Measurements from ENCODE around the gene ZNF536.

ZNF536 gene

DNA sequence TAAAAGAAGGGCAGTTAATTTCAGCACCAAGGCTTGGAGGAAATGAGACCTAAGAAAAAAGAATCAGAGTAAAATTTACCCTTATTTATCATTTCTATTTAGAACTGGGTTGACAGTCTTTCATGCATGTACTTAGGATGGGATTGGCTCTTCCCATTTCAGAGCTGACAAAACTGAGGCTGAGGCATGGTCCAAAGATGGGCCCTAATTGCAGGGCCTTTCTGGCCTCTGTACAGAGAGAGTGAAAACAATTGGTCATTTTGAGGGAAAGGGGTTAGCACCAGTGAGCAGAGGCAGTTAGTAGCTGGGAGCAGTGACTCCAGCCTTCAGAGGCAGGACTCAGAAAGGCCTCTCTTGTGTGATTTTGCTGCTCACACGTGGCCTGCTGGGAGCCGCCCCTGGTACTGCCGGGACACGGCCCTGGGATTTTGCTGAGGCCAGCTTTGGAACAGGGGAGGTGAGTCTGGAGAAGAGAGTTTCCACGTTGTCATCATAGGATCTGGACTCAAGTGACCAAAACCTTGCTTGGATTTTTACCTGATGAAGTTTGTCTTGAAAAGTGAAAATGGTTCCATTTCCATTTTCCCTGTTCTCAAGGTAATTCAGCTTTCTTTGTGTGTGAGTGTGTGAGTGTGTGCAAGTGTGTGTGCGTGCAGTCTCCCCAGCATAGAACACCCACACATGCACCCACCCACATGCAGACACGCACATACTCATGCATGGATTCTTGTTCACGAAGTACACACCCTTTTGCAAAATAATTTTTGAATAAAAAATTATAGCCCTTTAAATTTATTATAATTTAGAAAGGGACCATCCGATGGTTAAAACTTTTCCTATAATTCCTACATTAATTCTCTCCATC, at the start of gene ZNF536:
Gene ZNF536 (plus strand): TSS at position 425 of the 865 bp plus-strand sequence. CDS start 71,179 bp downstream, outside the sequence.
- no peak for DNase-seq

DNA sequence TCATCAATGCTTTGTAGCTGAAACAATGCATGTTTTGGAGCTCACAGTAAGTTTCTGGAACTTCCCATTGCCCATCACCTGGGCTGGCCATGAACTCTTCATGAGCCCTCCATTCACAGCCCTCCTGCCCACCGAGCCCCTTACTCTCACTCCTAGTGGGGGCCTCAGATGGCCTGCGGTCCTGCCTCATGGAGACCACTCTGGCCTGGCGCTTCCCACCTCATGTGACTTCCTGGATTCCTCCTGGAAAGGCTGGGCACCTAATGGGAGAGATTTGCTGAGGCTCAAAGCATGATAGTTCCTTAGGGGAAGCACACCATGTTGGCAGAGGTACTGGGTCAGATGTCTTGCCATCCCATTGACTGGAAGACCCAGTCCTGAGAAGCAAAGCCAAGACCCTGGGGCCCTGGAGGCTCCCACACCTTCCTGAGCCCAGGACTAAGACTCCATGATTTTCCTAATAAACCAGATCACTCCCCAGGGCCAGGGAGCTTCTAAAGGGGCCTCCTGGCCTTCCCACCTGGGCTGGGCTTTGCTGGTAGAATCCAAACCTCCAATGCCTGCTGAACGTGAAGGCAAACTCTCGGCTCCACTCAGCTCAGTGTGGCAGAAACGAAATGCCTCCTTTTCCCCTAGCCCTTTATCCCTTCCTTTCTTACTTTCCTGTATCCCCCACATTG, 49.4 kb upstream of the ZNF536 start:
- no peak for DNase-seq

DNA sequence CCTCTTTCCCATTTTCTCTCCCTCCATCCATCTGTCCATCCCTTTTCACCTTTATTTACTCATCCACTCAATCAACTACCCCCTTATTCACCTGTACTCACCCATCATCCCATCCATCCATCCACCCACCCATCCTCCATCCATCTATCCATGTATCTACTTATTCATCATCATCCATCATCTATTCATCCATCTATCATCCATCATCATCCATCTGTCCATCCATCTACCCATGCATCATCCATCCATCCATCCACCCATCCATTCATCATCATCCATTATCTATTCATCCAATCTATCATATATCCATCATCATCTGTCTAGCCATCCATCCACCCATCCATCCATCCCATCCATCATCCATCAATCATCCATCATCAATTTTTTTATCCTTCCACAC, 48.3 kb upstream of the ZNF536 start:
- DNase-seq, result no peak

- DNase-seq, result no peak
Measured at GRCh38 chr19:30324982-30325381, 47.2 kb upstream of the ZNF536 start.

DNA sequence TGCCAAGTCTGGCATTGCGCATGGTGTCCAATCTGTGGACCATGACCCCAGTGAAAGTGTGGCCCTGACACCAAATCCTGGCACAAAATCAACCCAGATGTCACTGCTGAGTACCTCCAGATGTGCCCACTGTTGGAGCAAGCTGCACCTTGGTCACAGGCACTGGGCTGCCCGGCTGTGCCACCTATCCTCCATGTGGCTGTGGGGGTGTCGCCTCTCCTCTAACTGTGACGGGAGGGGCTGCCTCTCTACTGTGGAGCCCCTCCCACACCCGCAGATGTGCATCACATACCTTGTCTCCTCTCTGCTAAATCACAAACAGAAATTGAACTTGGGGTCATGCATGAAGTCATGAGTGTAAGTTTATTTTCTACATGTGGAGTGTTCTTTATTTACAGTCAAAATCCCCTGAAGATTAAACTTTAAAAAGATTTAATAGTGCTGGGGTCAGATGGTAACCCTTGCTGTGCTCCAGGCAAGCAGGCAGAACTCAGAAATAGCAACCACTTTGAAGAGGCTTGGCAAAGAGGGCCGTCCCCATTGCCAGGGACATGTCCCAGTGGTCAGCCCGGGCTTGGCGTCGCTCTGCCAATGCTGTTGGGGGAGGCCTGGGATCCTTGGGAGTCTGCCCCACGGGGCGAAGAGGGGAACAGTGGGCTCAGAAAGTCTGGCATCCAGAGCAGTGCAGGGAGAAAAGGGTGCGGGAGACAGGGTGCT, 46.4 kb upstream of the ZNF536 start:
- DNase-seq, result no peak

- no peak for DNase-seq
Measured at GRCh38 chr19:30326393-30326710, 45.8 kb upstream of the ZNF536 start.

DNA sequence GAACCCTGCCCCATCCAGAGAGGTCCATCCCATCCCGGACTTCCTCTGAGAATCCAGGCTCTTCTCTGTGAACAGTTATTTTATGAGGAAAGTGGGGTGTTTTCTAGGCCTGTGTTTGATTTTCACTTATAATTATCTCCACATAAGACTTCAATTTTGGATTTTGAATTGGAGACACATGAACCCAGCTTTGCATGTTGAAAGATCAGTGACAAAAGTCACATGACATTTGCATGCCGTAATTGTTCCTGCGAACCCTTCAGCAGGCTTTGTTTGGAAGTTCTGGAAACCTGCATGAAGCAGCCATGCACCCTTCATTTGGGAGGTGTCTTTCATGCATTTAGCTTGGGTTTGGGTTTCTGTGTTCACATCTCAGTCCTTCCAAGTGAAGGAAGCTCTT, 44.9 kb upstream of the ZNF536 start:
- no peak for DNase-seq

DNA sequence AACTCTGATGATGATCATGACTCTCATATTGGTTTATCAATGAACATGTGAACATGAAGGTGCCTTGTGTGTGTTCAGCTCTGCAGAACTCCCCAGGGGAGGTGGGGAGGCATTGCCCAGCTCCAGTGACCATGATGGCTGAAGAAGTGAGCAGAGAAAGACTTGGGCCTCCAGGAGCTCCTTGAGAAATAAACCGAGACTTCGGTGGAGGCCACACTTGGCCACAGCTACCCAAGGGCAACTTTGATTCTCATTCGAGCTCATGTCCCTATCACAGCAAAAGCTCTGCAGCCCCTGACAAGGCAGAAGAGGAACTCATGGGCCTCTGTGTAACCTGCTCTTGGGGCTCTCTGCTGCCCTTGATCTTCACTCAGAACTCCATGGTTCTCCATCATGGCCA, 44.1 kb upstream of the ZNF536 start:
- no peak for DNase-seq

GRCh38 chr19:30330266-30330665, 41.9 kb upstream of the ZNF536 start:
- no peak for DNase-seq

DNA sequence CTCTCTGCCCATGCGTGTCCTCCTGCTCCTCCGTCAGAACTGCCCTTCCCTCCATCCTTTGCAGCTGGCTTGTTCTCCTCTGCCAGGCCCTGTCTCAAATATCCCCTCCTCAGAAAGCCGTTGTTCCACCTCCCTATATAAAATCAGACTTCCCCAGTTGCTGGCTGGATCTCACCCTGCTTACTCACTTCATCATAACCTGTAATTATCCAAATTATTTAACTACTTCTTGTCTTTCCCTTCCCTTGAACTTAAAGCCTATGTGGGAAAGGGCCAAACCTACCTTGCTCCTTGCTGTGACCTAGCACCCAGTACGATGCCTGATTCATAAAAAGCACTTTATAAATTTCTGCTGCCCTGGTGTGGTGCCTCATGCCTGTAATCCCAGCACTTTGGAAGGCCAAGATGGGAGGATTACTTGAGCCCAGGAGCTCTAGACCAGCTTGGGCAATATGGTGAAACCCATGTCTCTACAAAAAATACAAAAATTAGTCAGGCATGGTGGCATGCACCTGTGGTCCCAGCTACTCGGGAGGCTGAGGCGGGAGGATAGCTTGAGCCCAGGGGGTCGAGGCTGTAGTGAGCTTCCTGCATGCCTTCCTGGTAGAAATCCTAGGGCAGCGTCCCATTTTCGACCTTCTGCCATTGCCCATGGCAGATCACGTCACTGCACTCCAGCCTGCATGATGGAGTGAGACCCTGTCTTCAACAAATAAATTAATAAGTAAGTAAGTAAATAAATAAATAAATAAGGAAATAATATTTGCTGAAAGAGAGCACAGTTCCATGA, 39.5 kb upstream of the ZNF536 start:
- DNase-seq, result no peak

DNA sequence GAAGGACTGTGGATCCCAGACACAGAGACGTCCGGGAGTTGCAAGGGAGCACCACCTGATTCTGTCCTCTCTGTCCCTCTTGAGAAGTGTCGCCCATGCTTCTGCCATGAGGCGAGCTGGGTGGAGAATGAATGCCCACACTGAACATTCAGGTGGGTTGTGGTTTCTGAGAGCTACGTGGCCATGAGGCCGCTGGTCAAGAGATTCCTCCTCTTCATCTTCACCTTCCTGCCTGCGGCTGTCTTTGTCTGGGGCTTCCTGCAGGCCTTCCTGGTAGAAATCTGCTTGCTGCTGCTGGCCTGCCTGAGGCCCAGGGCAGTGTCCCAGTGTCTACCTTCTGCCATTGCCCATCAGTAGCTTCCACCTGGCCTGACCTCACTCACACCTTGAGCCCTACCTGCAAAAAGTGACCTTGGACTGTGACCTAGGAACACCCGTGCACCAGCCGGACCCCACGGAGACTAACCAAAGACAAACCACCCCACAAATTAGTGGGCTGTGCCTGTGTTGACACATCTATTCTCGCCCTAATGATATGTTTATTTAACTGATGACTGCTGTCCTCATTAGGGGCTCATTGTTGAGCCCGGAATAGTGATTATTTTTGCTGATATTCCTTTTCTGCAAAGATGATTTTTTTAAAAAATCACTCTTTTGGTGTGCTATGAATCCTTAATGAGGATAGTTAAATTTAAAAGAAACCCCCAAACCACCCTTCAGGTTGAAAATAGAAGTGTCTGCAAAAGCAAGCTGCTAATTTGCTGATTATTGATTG, 38.7 kb upstream of the ZNF536 start:
- DNase-seq, result no peak

DNA sequence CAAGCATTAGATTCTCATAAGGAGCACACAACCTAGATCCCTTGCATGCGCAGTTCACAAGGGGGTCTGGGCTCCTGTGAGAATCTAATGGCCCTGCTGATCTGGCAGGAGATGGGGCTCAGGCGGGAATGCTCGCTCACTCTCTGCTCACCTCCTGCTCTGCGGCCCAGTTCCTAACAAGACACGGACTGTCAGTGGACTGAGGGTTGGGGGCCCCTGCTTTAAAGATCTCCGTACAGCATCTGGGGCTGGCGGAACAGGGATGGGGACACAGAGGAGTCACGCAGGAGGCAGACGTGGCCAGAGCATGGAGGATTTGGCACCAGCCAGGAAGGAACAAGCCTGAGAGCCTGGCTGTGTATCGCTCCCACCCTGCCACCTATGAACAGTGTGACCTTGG, 37.3 kb upstream of the ZNF536 start:
- no peak for DNase-seq

- DNase-seq, result no peak
Measured at GRCh38 chr19:30335306-30335886, 36.8 kb upstream of the ZNF536 start.

DNA sequence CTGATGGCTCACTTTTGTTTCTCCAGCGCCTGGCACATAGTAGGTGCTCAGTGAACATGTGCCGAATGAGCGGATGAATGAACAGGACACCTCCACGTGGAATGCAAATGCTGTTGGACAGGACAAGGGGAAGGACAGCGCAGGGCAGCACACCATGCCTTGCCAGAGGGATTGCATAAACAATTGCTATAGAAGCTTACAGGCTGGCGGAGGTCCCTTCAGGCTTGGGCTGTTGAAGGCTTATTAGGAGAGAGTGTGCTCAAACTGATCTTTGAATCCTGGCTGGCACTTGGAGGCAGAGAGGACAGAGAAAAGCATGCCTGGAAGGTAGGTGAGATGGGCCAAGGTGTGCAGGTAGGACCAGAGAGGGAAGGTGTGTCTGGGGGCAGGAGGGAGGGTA, 35.9 kb upstream of the ZNF536 start:
- DNase-seq, result no peak

GRCh38 chr19:30338041-30338456, 34.1 kb upstream of the ZNF536 start:
- no peak for DNase-seq

DNA sequence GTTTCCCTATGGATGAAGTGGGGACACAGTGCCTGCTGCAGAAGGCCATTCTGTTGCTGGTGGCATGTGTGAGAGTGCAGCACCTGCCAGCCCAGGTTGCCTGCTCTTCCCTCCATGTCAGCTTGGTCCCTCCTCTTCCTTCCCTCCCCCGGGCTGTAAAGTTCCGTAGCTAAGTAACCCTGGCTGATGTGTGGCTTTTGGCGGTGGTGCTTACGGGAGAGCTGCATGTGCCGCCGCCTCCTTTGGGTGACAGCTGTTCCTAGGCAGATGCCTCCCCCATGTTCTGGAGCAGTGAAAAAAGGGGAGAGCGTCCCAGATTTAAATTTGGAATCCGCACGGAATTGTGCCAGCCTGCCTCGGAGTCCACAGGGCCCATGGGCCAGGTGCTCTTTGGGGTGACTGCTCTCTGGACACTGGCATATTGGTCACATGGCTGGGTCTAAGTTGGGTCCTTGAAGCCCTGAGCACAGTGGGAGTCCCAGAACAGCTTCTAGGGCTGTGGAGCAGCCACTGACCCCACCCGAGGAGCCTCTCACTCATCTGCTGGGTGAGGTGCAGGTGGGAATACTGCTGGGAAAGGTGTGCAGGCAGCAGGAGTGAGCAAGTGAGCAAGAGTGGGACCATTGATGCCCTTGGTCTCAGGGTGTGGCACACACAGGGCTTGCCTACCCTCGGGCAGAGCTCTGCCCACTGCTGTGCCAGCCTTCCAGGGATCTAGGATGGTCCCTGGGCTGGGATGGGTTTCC, 33.1 kb upstream of the ZNF536 start:
- no peak for DNase-seq

DNA sequence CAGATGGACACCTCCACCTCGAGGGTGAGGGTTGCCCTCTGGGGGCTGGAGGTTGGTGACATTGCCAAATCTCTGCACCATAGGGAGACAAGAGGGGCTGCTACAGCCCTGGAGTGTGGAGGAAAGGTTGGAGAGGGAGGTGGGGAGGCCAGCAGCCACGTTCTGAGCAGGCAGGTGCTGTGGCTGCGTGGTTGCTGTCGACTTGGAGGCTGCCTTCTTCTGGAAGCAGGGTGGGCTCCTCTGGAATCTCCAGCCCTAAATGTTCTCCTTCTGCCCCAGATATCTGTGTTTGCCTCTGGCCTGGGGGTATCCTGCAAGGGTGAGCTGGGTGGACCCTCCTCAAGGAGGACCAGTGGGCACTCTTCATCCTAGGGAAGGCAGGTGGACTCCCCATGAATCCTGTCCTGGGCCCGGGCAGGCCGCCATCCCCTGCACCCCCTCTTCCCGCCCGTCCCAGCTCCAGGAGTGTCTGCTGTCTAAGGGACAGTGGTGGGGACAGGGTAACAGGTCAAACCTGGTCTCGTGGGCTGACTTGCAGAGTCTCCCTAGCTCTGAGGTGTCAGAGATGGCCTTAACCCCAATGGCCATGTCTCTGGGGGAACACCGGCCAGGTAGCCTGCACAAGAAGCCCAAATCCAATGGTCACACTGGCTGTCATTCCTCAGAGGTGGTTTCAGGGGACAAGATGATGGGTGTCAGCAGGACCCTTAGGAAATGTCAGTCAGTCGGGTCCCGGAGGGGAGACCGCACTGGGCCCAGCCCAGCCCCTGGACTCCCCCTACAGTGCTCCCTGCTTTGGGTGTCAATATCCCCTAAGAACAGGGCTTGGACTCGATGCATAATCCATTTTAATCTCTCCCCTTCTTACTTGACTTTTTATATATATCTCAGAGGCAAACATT, 32.3 kb upstream of the ZNF536 start:
- no peak for DNase-seq

DNA sequence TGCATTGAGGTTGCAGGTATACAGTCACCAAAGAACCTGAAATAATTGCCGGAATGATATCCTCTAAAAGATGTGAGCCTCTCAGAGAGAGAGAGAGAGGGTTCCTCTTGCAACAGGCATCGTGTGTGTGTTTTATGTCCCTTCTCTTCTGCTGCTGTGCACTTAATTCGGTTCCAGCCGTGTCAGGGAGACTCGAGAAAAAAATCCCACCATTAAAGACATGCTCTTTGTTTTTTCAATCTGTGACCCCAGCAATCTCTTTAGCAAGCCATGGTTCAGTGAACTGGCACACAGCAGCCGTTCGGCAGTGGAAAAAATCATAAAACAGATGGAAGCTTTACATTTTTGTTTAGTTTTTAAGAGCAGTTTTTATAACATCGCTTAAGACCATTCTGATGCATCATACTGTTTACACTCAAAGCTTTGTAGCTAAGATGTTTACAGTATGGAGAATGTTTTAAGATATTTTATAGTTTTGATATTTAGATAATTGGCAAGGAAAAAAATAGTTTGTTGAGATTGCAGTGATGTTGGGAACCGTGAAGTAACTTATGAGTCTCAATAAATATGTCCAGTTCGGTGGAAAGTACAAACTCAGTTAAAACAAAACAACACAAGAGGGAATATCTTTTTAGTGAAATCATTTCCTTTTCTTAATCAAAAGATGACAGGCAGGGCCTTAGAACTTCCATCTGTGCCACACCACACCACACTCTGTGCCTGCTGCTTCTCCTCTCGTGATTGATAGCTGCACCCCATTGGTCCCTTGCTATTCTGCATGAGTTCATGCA, 31.2 kb upstream of the ZNF536 start:
- no peak for DNase-seq

GRCh38 chr19:30341611-30342201, 30.5 kb upstream of the ZNF536 start:
- no peak for DNase-seq
